Measurements from ENCODE around the gene RNF212B. TPM values are rescaled to one million over a fixed set of nuclear protein-coding genes. Genes with fewer than 3 reads are reported as not detected.

RNF212B gene
- total RNA-seq, 1 donor from 2014 or later = not detected

DNA sequence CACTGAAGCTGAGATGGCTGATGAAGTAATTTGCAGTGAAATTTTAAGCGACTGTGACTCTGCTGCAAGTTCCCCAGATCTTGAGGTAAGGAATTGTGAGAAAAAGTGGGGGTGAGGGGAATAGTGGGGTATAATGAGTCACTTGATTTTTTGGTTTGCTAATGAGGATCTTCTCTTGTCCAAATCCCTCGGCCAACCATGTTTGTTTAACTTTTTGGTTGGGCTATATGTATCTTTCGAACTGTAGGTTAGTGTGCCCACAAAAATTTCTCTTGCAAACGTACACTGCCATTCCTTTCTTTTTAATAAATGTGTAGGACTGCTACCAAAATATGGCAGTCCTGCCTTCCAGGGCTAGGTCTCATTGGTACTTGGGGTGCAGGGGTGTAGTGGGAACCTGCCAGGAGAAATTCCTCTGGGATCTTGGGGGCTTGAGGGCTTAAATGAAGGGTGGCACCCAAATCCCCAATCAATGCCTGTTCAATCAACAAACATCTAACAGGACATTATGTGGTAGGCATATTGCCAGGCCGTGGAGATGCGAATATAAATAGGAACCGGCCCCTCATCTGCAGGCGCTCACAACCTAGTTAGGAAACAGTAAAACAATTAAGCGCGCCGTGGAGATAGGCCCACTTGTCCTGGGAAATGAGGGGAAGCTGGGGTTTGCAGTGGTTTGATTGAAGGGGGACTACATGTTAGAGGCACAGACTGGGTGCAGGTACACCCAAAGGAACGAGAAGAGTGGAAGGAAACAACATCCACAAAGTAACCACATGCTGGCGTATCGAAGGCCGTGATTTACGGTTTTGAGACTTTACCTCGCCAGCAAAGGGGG, 82.2 kb downstream of the RNF212B start:
- DNase-seq (ENCODE audit: low spot score) = no peak

DNA sequence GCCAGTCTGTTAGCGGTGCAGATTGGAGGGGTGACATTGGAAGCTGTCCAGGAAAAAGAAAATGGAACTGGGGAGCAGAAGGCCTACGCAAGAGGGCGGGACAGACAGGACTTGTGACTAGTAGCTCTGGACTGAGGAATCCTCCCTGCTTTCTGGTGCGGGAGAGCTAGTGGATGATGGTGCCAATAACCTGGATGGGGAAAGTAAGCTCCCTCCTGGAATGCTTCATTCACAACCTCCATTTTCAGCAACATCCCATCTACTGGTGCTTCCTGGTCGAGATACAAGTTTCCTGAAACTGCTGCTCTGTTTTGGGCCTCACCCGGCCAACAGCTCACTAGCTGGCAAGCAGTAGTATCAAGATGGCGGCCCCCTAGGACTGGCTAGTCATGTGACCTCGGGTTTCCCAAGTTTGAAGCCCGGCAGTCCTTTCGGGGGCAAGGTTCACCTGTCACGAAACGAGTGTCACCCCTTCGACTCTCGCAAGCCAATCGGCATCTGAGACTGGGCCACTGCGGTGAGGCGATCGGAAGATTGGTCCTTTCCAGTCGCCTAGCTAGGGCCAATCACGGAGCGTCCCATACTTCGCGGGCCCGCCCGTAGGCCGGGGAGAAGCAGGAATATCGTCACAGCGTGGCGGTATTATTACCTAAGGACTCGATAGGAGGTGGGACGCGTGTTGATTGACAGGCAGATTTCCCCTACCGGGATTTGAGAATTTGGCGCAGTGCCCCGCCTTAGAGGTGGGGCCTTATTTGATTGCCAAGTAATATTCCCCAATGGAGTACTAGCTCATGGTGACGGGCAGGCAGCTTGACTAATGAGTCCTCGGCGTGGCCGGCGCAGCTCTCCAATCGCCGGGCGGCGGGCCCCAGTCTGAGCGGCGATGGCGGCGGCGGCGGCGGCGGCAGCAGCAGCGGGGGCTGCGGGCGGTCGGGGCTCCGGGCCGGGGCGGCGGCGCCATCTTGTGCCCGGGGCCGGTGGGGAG, 83.1 kb downstream of the RNF212B start, which contains the start of gene PABPN1:
Gene PABPN1, plus strand, starts transcription at position 874 of the 988 bp plus-strand sequence. Its CDS starts 13 bp downstream, at position 887.
- DNase-seq (ENCODE audit: low spot score) = peak; percentile 99

DNA sequence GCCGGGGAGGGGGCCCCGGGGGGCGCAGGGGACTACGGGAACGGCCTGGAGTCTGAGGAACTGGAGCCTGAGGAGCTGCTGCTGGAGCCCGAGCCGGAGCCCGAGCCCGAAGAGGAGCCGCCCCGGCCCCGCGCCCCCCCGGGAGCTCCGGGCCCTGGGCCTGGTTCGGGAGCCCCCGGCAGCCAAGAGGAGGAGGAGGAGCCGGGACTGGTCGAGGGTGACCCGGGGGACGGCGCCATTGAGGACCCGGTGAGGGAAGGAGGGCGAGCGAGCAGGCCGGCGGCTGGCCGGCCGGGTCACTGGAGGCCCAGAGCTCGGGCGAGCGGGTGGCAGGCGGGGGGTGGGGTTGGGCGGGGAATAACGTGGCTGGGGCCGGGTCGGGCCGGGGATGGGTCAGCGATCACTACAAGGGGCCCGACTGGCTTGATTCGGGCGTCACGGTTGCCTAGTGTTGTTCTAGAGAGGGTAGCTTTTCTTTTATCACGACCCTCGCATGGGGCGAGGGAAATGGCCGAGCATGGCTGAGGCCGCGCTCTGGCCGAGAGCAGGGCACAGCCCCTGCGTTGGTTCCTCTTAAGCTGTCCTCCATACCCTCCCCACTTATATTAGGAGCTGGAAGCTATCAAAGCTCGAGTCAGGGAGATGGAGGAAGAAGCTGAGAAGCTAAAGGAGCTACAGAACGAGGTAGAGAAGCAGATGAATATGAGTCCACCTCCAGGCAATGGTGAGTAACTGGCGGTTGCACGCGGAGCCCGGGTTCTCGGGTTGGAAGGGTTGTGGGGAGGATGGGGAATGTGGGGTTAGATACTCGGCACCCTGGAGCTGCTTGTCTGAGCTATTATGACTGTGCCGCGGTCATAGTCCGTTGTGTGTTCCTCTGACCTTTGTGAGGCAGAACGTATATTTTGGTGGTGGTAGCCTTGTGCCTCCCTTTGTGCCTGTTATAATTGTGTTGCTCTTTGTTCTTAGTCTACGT, 84.1 kb downstream of the RNF212B start:
- DNase-seq (ENCODE audit: low spot score) = no peak

Other genes with a start within 250 kb of the RNF212B start
- 4.9 TPM for gene C14orf93, start 227.8 kb upstream of the RNF212B start, total RNA-seq
- 113 TPM for gene PSMB5, start 203.0 kb upstream of the RNF212B start, total RNA-seq
- not detected for gene PSMB11, start 195.7 kb upstream of the RNF212B start, total RNA-seq
- gene CDH24, start 180.4 kb upstream of the RNF212B start, total RNA-seq = 2.4 TPM
- gene ACIN1, start 142.8 kb upstream of the RNF212B start, total RNA-seq = 137 TPM
- gene C14orf119, start 142.4 kb upstream of the RNF212B start, total RNA-seq = 50.5 TPM
- gene CIROP, start 132.9 kb upstream of the RNF212B start, total RNA-seq = not detected
- gene CEBPE, start 118.7 kb upstream of the RNF212B start, total RNA-seq = not detected
- 33.4 TPM for gene SLC7A8, start 54.3 kb upstream of the RNF212B start, total RNA-seq
- gene HOMEZ, start 48.2 kb downstream of the RNF212B start, total RNA-seq = 6.8 TPM
- 8.0 TPM for gene PPP1R3E, start 64.9 kb downstream of the RNF212B start, total RNA-seq
- 60.1 TPM for gene BCL2L2, start 68.9 kb downstream of the RNF212B start, total RNA-seq
- gene PABPN1, start 83.5 kb downstream of the RNF212B start, total RNA-seq = 129 TPM
- 7.0 TPM for gene SLC22A17, start 115.0 kb downstream of the RNF212B start, total RNA-seq
- gene EFS, start 127.2 kb downstream of the RNF212B start, total RNA-seq = 15.5 TPM
- not detected for gene IL25, start 134.9 kb downstream of the RNF212B start, total RNA-seq
- not detected for gene CMTM5, start 139.1 kb downstream of the RNF212B start, total RNA-seq
- gene MYH6, start 170.3 kb downstream of the RNF212B start, total RNA-seq = not detected
- gene MYH7, start 197.7 kb downstream of the RNF212B start, total RNA-seq = not detected
- gene NGDN, start 231.8 kb downstream of the RNF212B start, total RNA-seq = 29.7 TPM

All from mesenteric fat pad (tissue), 1 donor.